ENCODE data around the gene KATNIP. TPM values are rescaled to one million over a fixed set of nuclear protein-coding genes. Genes with fewer than 3 reads are reported as not detected.

Gene KATNIP
- total RNA-seq, 2 experiments from 2014 or later = 9.8 to 13.7 TPM

DNA sequence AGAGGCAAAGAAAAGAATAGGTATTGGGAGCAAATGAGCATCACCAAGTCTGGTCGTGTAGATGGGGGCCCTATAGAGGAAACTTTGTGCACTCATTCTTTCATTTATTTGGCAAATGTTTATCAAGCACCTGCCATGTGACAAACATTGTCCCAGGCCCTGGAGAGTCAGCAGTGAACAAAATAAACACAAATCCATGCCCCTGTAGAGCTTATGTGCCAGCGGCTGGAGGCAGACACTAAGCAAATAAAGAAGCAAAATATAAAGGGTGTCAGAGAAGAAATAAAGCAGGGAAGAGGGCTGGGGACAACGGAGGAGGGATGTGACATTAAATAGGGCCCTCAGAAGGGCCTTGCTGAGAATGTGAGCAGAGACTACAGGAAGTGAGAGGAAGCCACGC is 45.5 kb downstream of the KATNIP start:
- no peaks in the 10 kb centered on the region for H3K9me3 Mint-ChIP-seq
- H3K4me3 Mint-ChIP-seq = no peak overlapping the region
- CTCF ChIA-PET = no interaction called here
- peaks cover 4% of the 10 kb centered on the region for H3K36me3 Mint-ChIP-seq
- H3K27me3 Mint-ChIP-seq = no peaks in the 10 kb centered on the region
- POLR2A ChIA-PET = no interaction called here
- no peak overlapping the region for H3K27ac Mint-ChIP-seq
- intact Hi-C loops (cut with micrococcal nuclease) = no loop called here
- H3K4me1 Mint-ChIP-seq (ENCODE audit: low read depth) = no peaks in the 10 kb centered on the region
- DNase-seq = no peak

GRCh38 chr16:27595993-27596392 is 46.0 kb downstream of the KATNIP start:
- H3K36me3 Mint-ChIP-seq = peaks cover 4% of the 10 kb centered on the region
- DNase-seq = no peak
- no peak overlapping the region for H3K4me3 Mint-ChIP-seq
- ChIA-PET POLR2A (no interaction called here), CTCF (no interaction called here)
- no peak overlapping the region for H3K27ac Mint-ChIP-seq
- no peaks in the 10 kb centered on the region for H3K9me3 Mint-ChIP-seq
- intact Hi-C loops (cut with micrococcal nuclease) = no loop called here
- no peaks in the 10 kb centered on the region for H3K27me3 Mint-ChIP-seq
- H3K4me1 Mint-ChIP-seq (ENCODE audit: low read depth) = no peaks in the 10 kb centered on the region

DNA sequence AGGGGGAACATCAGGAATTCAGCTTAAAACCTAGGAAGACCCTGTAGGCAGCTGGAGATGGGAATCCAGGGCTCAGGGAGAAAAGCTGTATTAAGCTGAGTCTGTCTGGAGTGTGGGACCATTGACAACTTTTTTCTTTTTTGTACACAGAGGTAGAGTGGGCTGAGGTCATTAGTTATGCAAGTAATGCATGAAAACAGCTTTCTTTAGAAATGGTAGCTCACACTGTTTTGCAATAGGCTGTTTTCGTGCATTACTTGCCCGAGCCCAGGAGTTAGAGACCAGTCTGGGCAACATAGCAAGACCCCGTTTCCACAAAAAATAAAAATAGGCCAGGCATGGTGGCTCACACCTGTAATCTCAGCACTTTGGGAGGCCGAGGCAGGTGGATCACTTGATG is 46.5 kb downstream of the KATNIP start:
- CTCF ChIA-PET = no interaction called here
- DNase-seq = no peak
- no peaks in the 10 kb centered on the region for H3K9me3 Mint-ChIP-seq
- no peaks in the 10 kb centered on the region for H3K4me1 Mint-ChIP-seq (ENCODE audit: low read depth)
- H3K36me3 Mint-ChIP-seq = peaks cover 2% of the 10 kb centered on the region
- intact Hi-C loops (cut with micrococcal nuclease) = no loop called here
- POLR2A ChIA-PET = no interaction called here
- no peak overlapping the region for H3K4me3 Mint-ChIP-seq
- no peak overlapping the region for H3K27ac Mint-ChIP-seq
- no peaks in the 10 kb centered on the region for H3K27me3 Mint-ChIP-seq

GRCh38 chr16:27597361-27597760 is 47.4 kb downstream of the KATNIP start:
- ChIA-PET POLR2A (interaction anchor here (0.6 kb wide), 1 partner anchor 19 kb away, joined by 3 read pairs; no protein-coding TSS in a partner anchor), CTCF (no interaction called here)
- Mint-ChIP-seq H3K9me3 (no peaks in the 10 kb centered on the region), H3K36me3 (no peaks in the 10 kb centered on the region), H3K27me3 (no peaks in the 10 kb centered on the region), H3K27ac (no peak overlapping the region), H3K4me1 (ENCODE audit: low read depth) (no peaks in the 10 kb centered on the region), H3K4me3 (no peak overlapping the region)
- no peak for DNase-seq
- intact Hi-C loops (cut with micrococcal nuclease) = no loop called here

DNA sequence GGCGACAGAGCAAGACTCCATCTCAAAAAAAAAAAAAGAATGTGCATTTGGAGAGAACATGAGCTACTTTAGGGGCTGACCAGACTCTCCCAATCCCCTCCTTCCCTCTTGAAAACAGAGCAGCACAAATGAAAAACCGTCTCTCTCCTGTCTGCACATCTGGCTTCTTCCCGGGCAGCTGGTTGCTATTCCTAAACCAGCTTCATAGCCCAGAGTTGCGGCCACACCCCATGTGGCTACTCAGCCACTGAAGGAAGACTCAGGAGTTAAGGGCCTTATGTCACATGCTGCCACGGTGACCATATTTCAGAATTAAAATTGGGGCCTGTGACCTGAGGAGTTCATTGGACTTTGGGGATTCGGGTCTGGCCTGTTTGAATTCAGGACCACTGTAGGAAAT is 48.3 kb downstream of the KATNIP start:
- H3K4me1 Mint-ChIP-seq (ENCODE audit: low read depth) = no peaks in the 10 kb centered on the region
- H3K27me3 Mint-ChIP-seq = no peaks in the 10 kb centered on the region
- intact Hi-C loops (cut with micrococcal nuclease) = no loop called here
- CTCF ChIA-PET = no interaction called here
- POLR2A ChIA-PET = no interaction called here
- no peak for DNase-seq
- no peak overlapping the region for H3K4me3 Mint-ChIP-seq
- H3K36me3 Mint-ChIP-seq = no peaks in the 10 kb centered on the region
- H3K27ac Mint-ChIP-seq = no peak overlapping the region
- no peaks in the 10 kb centered on the region for H3K9me3 Mint-ChIP-seq

DNA sequence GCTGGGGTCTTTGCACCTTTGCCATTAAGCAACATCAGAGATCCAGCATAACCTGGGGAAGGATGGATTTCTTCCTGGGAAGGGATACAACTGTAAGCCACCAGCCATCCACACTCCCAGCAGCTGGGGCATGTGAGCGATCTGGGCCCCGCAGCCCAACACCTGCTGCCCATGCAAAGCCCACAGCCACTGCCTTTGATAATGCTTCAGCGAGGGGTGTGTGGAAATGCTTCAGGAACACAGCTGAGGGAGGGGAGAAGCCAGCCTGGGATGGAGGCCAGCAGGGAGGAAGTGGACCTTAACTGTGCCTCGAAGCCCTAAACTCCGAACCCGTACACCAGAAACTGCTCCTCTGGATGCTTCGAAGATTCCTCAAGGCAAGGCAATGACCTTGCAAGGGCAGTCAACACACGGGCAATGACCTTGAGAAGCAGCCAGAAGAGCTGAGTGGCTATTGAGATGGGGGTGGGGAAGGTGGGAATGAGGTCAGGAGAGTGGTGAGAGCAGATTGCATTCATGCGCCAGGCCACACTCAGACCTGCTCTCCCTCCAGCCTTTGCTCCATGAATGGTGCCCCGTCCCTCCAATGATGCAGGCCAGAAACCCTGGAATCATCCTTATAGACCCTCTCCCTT is 49.1 kb downstream of the KATNIP start:
- CTCF ChIA-PET = no interaction called here
- DNase-seq = no peak

DNA sequence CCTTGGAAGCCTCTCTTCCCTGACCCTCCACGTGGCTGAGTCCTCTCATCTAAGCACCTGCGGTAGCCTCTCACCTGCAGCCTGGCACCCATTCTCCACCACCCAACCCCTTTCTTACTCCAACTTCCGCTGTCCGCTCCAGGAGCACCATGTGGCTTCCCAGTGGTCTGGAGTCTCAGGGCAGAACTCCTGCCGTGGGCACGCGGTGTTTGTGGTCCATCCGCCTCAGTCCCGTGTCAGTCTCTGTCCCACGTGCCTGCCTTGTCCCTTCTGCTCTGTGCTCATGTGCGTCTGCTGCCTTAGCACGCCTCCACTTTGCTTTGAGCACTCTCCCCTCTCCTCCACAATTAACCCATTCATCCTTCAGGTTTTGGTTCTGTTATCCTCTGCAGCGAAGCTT is 49.7 kb downstream of the KATNIP start:
- Mint-ChIP-seq H3K9me3 (no peaks in the 10 kb centered on the region), H3K4me1 (ENCODE audit: low read depth) (peaks cover 2% of the 10 kb centered on the region), H3K4me3 (no peak overlapping the region), H3K27ac (no peak overlapping the region), H3K27me3 (no peaks in the 10 kb centered on the region), H3K36me3 (no peaks in the 10 kb centered on the region)
- DNase-seq = no peak
- ChIA-PET POLR2A (no interaction called here), CTCF (no interaction called here)
- intact Hi-C loops (cut with micrococcal nuclease) = no loop called here

More for the DNA sequence above, 49.1 kb downstream of the KATNIP start:
- intact Hi-C loops (cut with micrococcal nuclease) = no loop called here
- no peak overlapping the region for H3K4me3 Mint-ChIP-seq
- H3K4me1 Mint-ChIP-seq (ENCODE audit: low read depth) = no peaks in the 10 kb centered on the region
- H3K27me3 Mint-ChIP-seq = no peaks in the 10 kb centered on the region
- no peak overlapping the region for H3K27ac Mint-ChIP-seq
- H3K36me3 Mint-ChIP-seq = no peaks in the 10 kb centered on the region
- POLR2A ChIA-PET = no interaction called here
- H3K9me3 Mint-ChIP-seq = no peaks in the 10 kb centered on the region

Other genes with a start within 250 kb of the KATNIP start
- 100 to 1,000 TPM; 146 to 153 TPM for gene IL4R, start 236.2 kb upstream of the KATNIP start, total RNA-seq
- 10 to 100 TPM; 55.0 to 55.9 TPM for gene IL21R, start 148.0 kb upstream of the KATNIP start, total RNA-seq
- 10 to 100 TPM; 50.6 to 52.9 TPM for gene GTF3C1, start 231 bp upstream of the KATNIP start, total RNA-seq

Measured in activated CD4-positive, alpha-beta memory T cell treated with anti-CD3 and anti-CD28 coated beads for 36 hours (primary cell).